H1 (cell line): ENCODE data around the gene OVOL3. TPM values are rescaled to one million over a fixed set of nuclear protein-coding genes. Genes with fewer than 3 reads are reported as not detected.
A peak's percentile ranks its signal among the peaks of the same experiment; 100 is the strongest.

Source experiments
- CTCF ChIA-PET: fragments of 300-600 bp; sonication (Branson Sonifier 250); formaldehyde crosslinking; loops from one replicate; lab custom pipeline; 2021; ENCODE audit not compliant: partially characterized antibody; lab: Charles Lee
- POLR2A ChIA-PET: fragments of 300-600 bp; sonication (Branson Sonifier 250); formaldehyde crosslinking; loops from one replicate; lab custom pipeline; 2021; ENCODE audit warnings: inconsistent platforms; ENCODE audit not compliant: partially characterized antibody; lab: Charles Lee
- DNase-seq, 2 experiments: peaks; one replicate each; pipeline versions ENCODE4 v3.0.0 to v3.0.0-alpha.2; 2010 to 2022; ENCODE audit warnings: low spot score in 2 of 2, low read depth in 1 of 2, mixed read lengths in 1 of 2
- FAIRE-seq: peaks from 2 replicates; lab custom pipeline; 2011; peaks lifted over from hg19 to GRCh38; lab: Jason Lieb, UNC
- H2AFZ ChIP-seq: 2 replicates; pipeline ENCODE4 v1.8.1; 2012; ENCODE audit warnings: low read length, inconsistent platforms
- H2AK5ac ChIP-seq: 2 replicates; pipeline ENCODE4 v1.6.1; 2013; ENCODE audit warnings: low read depth, low read length
- H2BK120ac ChIP-seq: replicated peaks from 2 replicates; pipeline ENCODE3; 2013; ENCODE audit warnings: low read depth, low read length, inconsistent platforms
- H2BK12ac ChIP-seq: 2 replicates; pipeline ENCODE4 v1.6.1; 2013; ENCODE audit warnings: low read depth, low read length
- H2BK15ac ChIP-seq: 2 replicates; pipeline ENCODE4 v1.6.1; 2013; ENCODE audit warnings: low read length
- H2BK20ac ChIP-seq: 2 replicates; pipeline ENCODE4 v1.6.1; 2013; ENCODE audit warnings: low read length
- H2BK5ac ChIP-seq: 2 replicates; pipeline ENCODE4 v1.6.1; 2013; ENCODE audit warnings: low read depth, low read length
- H3K14ac ChIP-seq: 2 replicates; pipeline ENCODE4 v1.6.1; 2013; ENCODE audit warnings: inconsistent platforms; ENCODE audit not compliant: insufficient read length
- H3K18ac ChIP-seq: 2 replicates; pipeline ENCODE4 v1.6.1; 2013; ENCODE audit warnings: low read length; ENCODE audit errors: extremely low read depth
- H3K23ac ChIP-seq: 2 replicates; pipeline ENCODE4 v1.6.1; 2013; ENCODE audit warnings: inconsistent platforms; ENCODE audit not compliant: insufficient read length
- H3K23me2 ChIP-seq: 2 replicates; pipeline ENCODE4 v1.6.1; 2013; ENCODE audit warnings: low read depth, low read length
- H3K27ac ChIP-seq: 2 replicates; pipeline ENCODE4 v1.6.1; 2011; ENCODE audit warnings: low read depth, low read length, inconsistent platforms
- H3K27me3 ChIP-seq, 4 experiments: replicated peaks in 1 of 4; 1 replicate in 1 of 4; 2 replicates in 3 of 4; pipeline versions ENCODE4 v1.6.1 to v1.8.1; 2011 to 2013; ENCODE audit warnings: low read length in 3 of 4, mild to moderate bottlenecking in 3 of 4, inconsistent platforms in 2 of 4, mixed read lengths in 2 of 4, moderate library complexity in 1 of 4; ENCODE audit not compliant: control insufficient read depth in 3 of 4, insufficient read depth in 3 of 4; ENCODE audit errors: extremely low read depth in 1 of 4
- H3K36me3 ChIP-seq, 4 experiments: 2 replicates each; pipeline versions ENCODE4 v1.6.1 to v1.8.1; 2011 to 2013; ENCODE audit warnings: mild to moderate bottlenecking in 4 of 4, low read length in 3 of 4, moderate library complexity in 2 of 4, control low read depth in 1 of 4, inconsistent platforms in 1 of 4; ENCODE audit not compliant: insufficient read depth in 4 of 4, control insufficient read depth in 2 of 4
- H3K4ac ChIP-seq: replicated peaks from 2 replicates; pipeline ENCODE3; 2013; ENCODE audit warnings: low read length, low read depth, mixed read lengths, inconsistent platforms; ENCODE audit not compliant: insufficient read length
- H3K4me1 ChIP-seq, 4 experiments: replicated peaks in 1 of 4; 1 replicate in 1 of 4; 2 replicates in 3 of 4; pipeline versions ENCODE4 v1.6.1 to v1.8.1; 2011 to 2013; ENCODE audit warnings: low read length in 3 of 4, inconsistent platforms in 2 of 4, mixed read lengths in 1 of 4; ENCODE audit not compliant: insufficient read depth in 4 of 4, control insufficient read depth in 3 of 4
- H3K4me2 ChIP-seq, 2 experiments: 2 replicates each; pipeline versions ENCODE4 v1.6.1 to v1.8.1; 2011 to 2013; ENCODE audit warnings: low read depth in 2 of 2, low read length in 2 of 2, control low read depth in 1 of 2, inconsistent platforms in 1 of 2, mild to moderate bottlenecking in 1 of 2; ENCODE audit not compliant: insufficient read depth in 1 of 2
- H3K4me3 ChIP-seq, 4 experiments: fragments of 200-600, 300-600 bp in 1 of 4; sonication (generic), shearing (Covaris generic), sonication (Bioruptor Twin) in 1 of 4; 2 replicates each; pipeline versions ENCODE4 v1.5.1 to v1.8.1; 2011 to 2016; ENCODE audit warnings: low read length in 4 of 4, low read depth in 3 of 4, control low read depth in 2 of 4, inconsistent platforms in 2 of 4, mild to moderate bottlenecking in 2 of 4, mixed read lengths in 1 of 4, moderate library complexity in 1 of 4; ENCODE audit not compliant: insufficient read depth in 2 of 4; ENCODE audit errors: extremely low read depth in 1 of 4
- H3K56ac ChIP-seq: replicated peaks from 2 replicates; pipeline ENCODE3; 2013; ENCODE audit warnings: low read depth, mild to moderate bottlenecking, mixed read lengths, low read length, inconsistent platforms; ENCODE audit not compliant: insufficient read length
- H3K79me1 ChIP-seq: 2 replicates; pipeline ENCODE4 v1.6.1; 2013; ENCODE audit warnings: low read depth, low read length, control low read depth
- H3K79me2 ChIP-seq, 2 experiments: 2 replicates each; pipeline versions ENCODE4 v1.6.1 to v1.8.1; 2012 to 2013; ENCODE audit warnings: low read length in 2 of 2, mild to moderate bottlenecking in 2 of 2, inconsistent platforms in 1 of 2; ENCODE audit not compliant: insufficient read depth in 2 of 2, control insufficient read depth in 1 of 2
- H3K9ac ChIP-seq, 4 experiments: replicated peaks in 1 of 4; 1 replicate in 1 of 4; 2 replicates in 3 of 4; pipeline versions ENCODE4 v1.6.1 to v1.8.1; 2011 to 2013; ENCODE audit warnings: low read depth in 3 of 4, low read length in 3 of 4, control low read depth in 2 of 4, mild to moderate bottlenecking in 2 of 4, moderate library complexity in 2 of 4, inconsistent platforms in 1 of 4; ENCODE audit errors: extremely low read depth in 1 of 4
- H3K9me3 ChIP-seq, 2 experiments: 2 replicates each; pipeline versions ENCODE4 v1.6.1 to v1.8.1; 2012 to 2013; ENCODE audit warnings: mild to moderate bottlenecking in 2 of 2, moderate library complexity in 2 of 2, control low read depth in 1 of 2, inconsistent platforms in 1 of 2, low read depth in 1 of 2, low read length in 1 of 2, mixed read lengths in 1 of 2; ENCODE audit not compliant: insufficient read depth in 2 of 2
- H4K20me1 ChIP-seq, 2 experiments: replicated peaks in 1 of 2; 2 replicates each; pipeline versions ENCODE3 to v1.8.1; 2011 to 2013; ENCODE audit warnings: inconsistent platforms in 2 of 2, low read length in 2 of 2, mild to moderate bottlenecking in 1 of 2; ENCODE audit not compliant: insufficient read depth in 2 of 2, control insufficient read depth in 1 of 2
- H4K5ac ChIP-seq: 2 replicates; pipeline ENCODE4 v1.6.1; 2013; ENCODE audit warnings: low read length, low read depth, mixed read lengths, inconsistent platforms; ENCODE audit not compliant: insufficient read length
- H4K8ac ChIP-seq: 2 replicates; pipeline ENCODE4 v1.8.0; 2013; ENCODE audit warnings: mild to moderate bottlenecking, moderate library complexity, low read length, inconsistent platforms; ENCODE audit not compliant: insufficient read depth; ENCODE audit errors: extremely low read depth
- H4K91ac ChIP-seq: replicated peaks from 2 replicates; pipeline ENCODE3; 2013; ENCODE audit warnings: low read length, mixed read lengths, inconsistent platforms; ENCODE audit not compliant: insufficient read length
- SP1 ChIP-seq: IDR thresholded peaks from 2 replicates; pipeline ENCODE4 v1.6.1; 2011; ENCODE audit warnings: low read depth, low read length
- SRF ChIP-seq: IDR thresholded peaks from 2 replicates; pipeline ENCODE4 v1.6.1; 2011; ENCODE audit warnings: mild to moderate bottlenecking, low read depth, low read length, moderate library complexity
- WGBS, 2 experiments: shearing (Covaris generic) in 1 of 2; methylation state at CpG; one replicate each; pipeline versions ENCODE4 v1.1.6 to v1.1.7; 2013 to 2015; ENCODE audit warnings: low lambda C conversion rate in 2 of 2, mixed read lengths in 2 of 2, inconsistent platforms in 1 of 2, low coverage in 1 of 2, missing lambda C conversion rate in 1 of 2; ENCODE audit not compliant: insufficient replicate concordance in 2 of 2, insufficient coverage in 1 of 2, insufficient read length in 1 of 2; ENCODE audit errors: extremely low coverage in 1 of 2, missing lambda C conversion rate in 1 of 2; 5-methylcytosine and 5-hydroxymethylcytosine counted together
- polyA plus RNA-seq, 7 experiments: library from polyadenylated mRNA; depleted of rRNA in 3 of 7; stranded (reverse) in 5 of 7; unstranded in 2 of 7; fragments of >200 nt in 5 of 7; fragments of 200-250 nt in 2 of 7; gene quantifications; 1 replicate in 5 of 7; 2 replicates in 1 of 7; 4 replicates in 1 of 7; pipeline versions ENCODE4 v1.2.1 to v1.2.3, GENCODE V29; 2011 to 2013; ENCODE audit warnings: missing spikeins in 2 of 7, mixed read lengths in 2 of 7
- total RNA-seq: library from RNA; stranded (reverse); fragmentation: NEBNext Ultra II Directional; extraction: Animal tissue kit (Norgen Biotek cat#: 25700); gene quantifications from 2 replicates; pipeline ENCODE4 v1.2.1, GENCODE V29; 2021

Gene OVOL3
- total and polyA plus RNA-seq, 2 of the 8 experiments (the other 6 are each of a cell fraction or from before 2014, with no cell fraction given) = 0.45 TPM; not detected in 1

DNA sequence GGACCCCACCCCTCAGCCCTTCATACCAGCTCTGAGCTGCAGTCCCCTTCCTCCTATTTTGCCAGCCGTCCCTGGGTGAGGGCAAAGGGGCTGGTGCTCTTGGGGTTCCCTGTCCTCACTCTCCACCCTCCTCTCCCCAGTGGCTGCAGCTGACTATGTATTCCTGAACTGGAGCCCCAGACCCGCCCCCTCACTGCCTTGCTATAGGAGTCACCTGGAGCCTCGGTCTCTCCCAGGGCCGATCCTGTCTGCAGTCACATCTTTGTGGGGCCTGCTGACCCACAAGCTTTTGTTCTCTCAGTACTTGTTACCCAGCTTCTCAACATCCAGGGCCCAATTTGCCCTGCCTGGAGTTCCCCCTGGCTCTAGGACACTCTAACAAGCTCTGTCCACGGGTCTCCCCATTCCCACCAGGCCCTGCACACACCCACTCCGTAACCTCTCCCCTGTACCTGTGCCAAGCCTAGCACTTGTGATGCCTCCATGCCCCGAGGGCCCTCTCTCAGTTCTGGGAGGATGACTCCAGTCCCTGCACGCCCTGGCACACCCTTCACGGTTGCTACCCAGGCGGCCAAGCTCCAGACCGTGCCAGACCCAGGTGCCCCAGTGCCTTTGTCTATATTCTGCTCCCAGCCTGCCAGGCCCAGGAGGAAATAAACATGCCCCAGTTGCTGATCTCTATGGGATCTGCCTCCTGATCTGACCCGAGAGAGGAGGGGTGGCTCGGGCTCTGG, 38.9 kb downstream of the OVOL3 start:
- no peak overlapping the region for H2BK20ac ChIP-seq
- H3K56ac ChIP-seq = no peak overlapping the region
- no peak overlapping the region for H3K4ac ChIP-seq
- CTCF ChIA-PET = interaction anchor here (1.3 to 2.9 kb wide), 4 partner anchors 13 to 22 kb away, joined by 3 to 17 read pairs (median 4); no protein-coding TSS in a partner anchor
- H3K23ac ChIP-seq = no peak overlapping the region
- H2AK5ac ChIP-seq = no peak overlapping the region
- H4K5ac ChIP-seq = no peak overlapping the region
- H3K4me2 ChIP-seq = no peak overlapping the region
- H4K8ac ChIP-seq = no peak overlapping the region
- H2BK120ac ChIP-seq = no peak overlapping the region
- DNase-seq = no peak
- no peak overlapping the region for H2BK12ac ChIP-seq
- H3K4me1 ChIP-seq = peaks cover 0 to 5% (median 0%) of the 10 kb centered on the region in 4 experiments; a peak in 1 of 7 replicates
- H2BK15ac ChIP-seq = no peak overlapping the region
- TF ChIP-seq SRF (no peak), SP1 (0 out of 2 replicates have a peak, but pooled peaks have one; percentile 10)
- TF ChIP-seq, all 59 proteins: peak for 1
- Histone ChIP-seq H3K79me1 (no peaks in the 10 kb centered on the region), H3K27me3 (no peaks in the 10 kb centered on the region), H4K20me1 (peaks cover 0 to 13% of the 10 kb centered on the region in 2 experiments), H2BK5ac (no peak overlapping the region), H3K23me2 (peaks cover 13% of the 10 kb centered on the region; the same call in 1 of the 2 replicates), H3K14ac (no peak overlapping the region), H3K36me3 (peaks cover 14 to 47% (median 28%) of the 10 kb centered on the region in 4 experiments), H2AFZ (no peak overlapping the region), H3K9me3 (no peaks in the 10 kb centered on the region), H4K91ac (no peak overlapping the region), H3K18ac (no peak overlapping the region), H3K79me2 (no peaks in the 10 kb centered on the region), H3K27ac (no peak overlapping the region), H3K4me3 (no peak overlapping the region), H3K9ac (no peak overlapping the region)
- FAIRE-seq = no peak
- POLR2A ChIA-PET = interaction anchor here (0.9 to 4.2 kb wide), 5 partner anchors 10 to 43 kb away, joined by 3 to 29 read pairs (median 3); partner anchors contain the start of gene CAPNS1
- 90% methylated on average over 13 of the region's 13 CpGs; no CpG with 5 or more reads in 1 of the 2 experiments for WGBS, 2 experiments
